HG02884 (cell line): ENCODE results near the gene SERAC1.
"Not testable (repeated sequence)": the region's sequence is repeated elsewhere in the genome, so short reads cannot be mapped to it uniquely, and the experiment has no call there.

Experiments
- ATAC-seq: cut with Tn5 transposase; IDR thresholded peaks from one replicate; pipeline ENCODE4 v1.9.1; 2021; ENCODE audit warnings: mild to moderate bottlenecking, moderate library complexity; ENCODE audit not compliant: unreplicated experiment

Gene SERAC1

DNA sequence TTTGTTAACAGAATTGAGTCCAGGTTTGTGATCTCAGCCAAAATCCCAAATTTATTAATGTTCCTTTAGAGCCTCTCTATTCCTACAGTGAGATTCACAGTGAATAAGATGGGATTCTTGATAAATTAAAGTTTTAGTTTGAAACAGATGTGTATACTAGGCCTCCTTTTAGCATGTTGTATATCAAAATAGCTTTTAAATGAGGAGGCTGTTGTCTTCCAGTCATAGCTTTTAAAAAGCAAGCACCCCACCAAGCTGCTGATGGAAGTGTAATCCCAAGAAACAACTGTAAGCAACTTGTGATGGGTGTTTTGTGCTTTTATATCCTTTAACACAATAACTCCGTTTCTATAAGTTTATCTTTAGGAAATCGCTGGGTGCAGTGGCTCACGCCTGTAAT is 7.0 kb upstream of the SERAC1 start:
- no peak for ATAC-seq

DNA sequence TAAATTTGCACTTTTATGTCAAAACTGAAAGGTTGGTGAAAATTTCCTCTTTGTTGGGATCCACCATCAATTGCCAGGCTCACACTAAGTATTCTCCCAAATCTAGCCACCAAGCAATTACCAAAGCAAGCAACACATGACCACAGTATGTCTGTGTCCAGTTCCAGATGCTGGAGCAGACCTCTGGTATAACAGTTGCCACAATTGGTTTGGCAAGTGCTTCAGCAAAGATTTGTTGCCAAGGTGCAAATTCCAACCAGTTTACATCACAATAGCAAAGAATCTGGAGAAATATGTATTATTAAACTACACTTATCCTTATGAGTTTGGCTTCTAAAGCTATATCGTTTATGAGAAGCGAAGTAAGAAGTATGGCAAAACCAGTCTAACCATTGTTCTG is 6.5 kb upstream of the SERAC1 start:
- no peak for ATAC-seq

DNA sequence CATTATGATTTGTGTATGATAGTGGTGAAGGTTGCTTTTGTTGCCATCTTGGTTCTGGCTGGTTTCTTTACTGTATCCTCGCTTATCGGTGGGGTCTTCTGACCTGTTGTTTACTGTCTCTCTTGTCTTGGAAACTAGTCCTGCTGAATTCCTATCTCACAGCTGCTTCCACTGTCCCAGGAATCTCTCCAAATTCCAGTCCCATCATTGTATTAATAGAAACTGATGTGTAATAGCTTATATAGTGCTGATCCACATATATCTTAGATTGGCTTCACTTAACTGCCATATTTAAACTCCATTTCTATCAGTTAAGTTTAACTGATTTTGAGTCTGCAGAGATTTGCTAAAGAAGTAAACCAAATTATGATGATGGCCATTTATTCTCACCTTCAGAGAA is 6.0 kb upstream of the SERAC1 start:
- no peak for ATAC-seq

GRCh38 chr6:158172001-158172400 is 3.9 kb upstream of the SERAC1 start:
- no peak for ATAC-seq

DNA sequence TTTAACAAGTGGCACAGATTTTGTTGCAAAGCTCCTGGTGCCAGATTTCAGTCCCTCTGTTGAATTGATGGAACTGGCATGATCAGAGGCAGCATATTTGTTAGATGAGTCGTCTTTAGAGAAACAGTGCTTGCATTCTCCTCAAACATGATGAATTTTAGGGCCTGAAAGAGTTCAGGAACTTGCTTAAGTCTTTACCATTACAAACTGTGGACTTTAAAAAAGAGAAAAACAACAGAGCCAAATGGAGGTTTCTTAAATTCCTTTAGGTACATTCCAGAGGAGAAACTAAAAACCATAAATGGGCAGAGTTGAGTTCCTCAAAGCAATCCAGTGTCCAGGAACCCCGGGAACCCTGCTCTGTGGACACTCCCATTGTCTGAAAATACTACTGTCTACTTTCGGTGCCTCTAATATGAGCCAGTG is 2.6 kb upstream of the SERAC1 start:
- ATAC-seq = no peak

DNA sequence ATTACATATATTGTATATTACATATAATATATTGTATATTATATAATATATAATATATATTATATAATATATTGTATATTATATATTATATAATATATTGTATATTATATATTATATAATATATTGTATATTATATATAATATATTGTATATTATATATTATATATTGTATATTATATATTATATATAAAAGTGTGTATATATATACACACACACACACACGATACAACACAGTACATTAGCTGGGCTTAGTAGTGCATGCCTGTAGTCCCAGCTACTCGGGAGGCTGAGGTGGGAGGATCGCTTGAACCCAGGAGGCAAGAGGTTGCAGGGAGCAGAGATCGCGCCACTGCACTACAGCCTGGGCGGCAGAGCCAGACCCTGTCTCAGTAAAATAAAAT is 1.6 kb upstream of the SERAC1 start:
- not testable (repeated sequence) for ATAC-seq

DNA sequence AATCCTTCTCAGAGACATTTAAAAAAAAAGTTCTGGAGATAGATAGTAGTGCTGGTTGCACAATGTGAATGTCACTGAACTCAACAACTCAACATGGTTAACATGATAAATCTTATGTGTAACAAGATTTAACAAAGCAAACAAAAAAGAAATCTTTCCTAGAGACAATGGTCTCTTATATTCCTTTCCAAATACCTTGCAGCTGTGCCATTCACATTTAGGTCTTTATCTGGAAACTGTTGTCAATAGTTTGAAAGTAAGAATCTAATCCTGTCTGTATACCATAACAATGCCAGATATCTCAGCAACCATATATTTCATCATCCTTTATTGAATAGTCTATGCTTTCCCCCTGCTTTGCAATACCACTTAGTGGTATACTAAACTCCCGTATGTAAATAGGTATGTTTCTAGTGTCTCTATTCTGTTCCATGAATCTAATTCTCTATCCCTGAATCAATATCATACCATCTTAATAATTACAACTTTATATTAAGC is 2.1 kb downstream of the SERAC1 start:
- no peak for ATAC-seq

- no peak for ATAC-seq
Observed at GRCh38 chr6:158164579-158165170, 3.4 kb downstream of the SERAC1 start.

DNA sequence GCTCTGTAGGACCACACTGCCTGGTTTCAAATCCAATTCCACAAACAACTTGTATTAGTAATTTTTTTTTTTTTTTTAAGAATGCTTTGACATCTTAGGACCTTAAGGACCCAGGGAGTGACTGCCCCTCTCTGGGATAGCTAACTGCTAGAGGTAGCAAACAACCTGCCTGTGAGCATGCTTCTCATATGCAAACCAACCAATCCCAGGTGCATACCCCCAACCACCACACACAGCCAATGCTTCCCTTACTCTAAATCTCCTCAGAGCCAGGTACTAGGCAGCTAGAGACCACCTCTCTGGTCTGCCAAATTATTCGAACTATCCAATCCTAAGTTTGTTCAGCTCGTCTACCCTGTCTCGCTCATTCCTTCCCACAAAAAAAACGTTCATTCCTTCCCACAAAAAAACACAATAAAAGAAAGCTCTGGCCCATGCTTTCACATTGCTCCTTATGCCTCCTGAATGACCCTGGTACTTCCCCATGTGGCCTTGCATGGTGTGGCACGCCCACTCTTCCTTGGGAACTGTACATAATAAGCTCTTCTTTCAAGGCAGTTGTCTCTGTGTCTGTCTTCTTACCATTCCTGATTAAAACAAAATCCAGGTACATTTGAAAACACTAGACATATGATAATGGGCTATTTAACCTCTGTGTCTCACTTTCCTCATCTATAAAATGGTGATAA is 6.4 kb downstream of the SERAC1 start:
- no peak for ATAC-seq

DNA sequence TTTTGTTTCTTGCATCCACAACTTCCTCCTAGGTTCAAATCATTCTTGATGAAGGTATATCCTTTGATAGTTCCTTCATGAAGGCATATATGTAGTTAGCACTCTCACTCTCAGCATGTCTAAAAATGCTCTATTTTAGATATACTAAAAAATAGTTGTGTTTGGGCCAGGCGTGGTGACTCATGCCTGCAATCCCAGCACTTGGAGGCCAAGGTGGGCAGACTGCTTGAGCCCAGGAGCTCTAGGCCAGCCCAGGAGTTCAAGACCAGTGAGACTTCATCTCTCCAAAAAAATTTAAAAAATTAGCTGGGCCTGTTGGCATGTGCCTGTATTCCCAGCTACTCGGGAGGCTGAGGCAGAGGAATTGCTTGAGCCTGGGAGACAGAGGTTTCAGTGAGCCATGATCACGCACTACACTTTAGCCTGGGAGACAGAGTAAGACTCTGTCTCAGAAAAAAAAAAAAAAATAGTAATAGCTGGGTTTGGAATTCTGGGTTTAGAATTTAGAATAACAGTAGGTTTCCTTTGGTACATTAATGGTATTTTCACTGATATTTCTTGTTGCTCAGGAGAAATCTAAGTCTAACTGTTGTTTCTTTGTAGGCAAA is 7.0 kb downstream of the SERAC1 start:
- ATAC-seq = no peak

DNA sequence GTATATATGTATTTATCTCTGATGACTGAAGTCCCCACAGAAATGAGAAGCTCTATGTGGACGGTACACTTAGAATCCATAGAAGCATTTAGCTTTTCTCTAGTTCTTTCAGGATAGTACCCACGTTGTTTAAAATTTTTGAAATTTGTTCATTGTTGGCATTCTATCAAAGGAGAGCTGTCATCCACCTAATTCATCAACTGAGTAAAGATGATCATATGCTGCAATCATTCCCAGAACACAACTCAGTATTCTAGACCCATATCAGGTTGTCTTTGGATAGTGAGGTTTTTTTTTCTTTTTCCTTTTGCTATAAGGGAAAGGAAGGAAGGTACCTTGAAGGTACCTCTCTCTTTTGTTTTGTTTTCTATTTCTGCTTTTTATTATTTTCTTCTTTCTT is 9.3 kb downstream of the SERAC1 start:
- ATAC-seq = no peak

GRCh38 chr6:158158123-158158522 is 9.9 kb downstream of the SERAC1 start:
- ATAC-seq = no peak

- ATAC-seq = no peak
Observed at GRCh38 chr6:158157064-158157764, 10.8 kb downstream of the SERAC1 start.

- no peak for ATAC-seq
Observed at GRCh38 chr6:158154816-158155215, 13.2 kb downstream of the SERAC1 start.

GRCh38 chr6:158153576-158153975 is 14.5 kb downstream of the SERAC1 start:
- ATAC-seq = no peak

- no peak for ATAC-seq
Observed at GRCh38 chr6:158152659-158153058, 15.4 kb downstream of the SERAC1 start.

GRCh38 chr6:158152025-158152424 is 16.0 kb downstream of the SERAC1 start:
- ATAC-seq = not testable (repeated sequence)

GRCh38 chr6:158150701-158151100 is 17.4 kb downstream of the SERAC1 start:
- no peak for ATAC-seq

DNA sequence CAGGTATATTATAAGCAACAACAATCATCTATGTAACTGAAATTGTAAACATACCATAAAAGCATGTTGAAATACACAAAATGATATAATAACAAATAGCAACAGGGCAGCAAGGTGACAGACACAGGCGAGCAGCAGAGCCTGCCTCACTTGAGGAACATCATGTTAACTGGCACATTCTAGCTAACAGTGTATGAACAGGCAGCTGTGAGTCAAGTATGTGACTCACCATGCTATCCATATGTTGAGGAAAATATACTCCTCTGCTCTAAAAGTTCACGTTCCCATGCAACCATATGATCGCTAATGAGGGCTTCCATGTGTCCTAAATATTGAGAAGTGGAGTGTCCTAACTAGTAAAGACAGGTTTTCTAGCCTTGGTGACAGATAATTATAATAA is 18.4 kb downstream of the SERAC1 start:
- ATAC-seq = no peak

DNA sequence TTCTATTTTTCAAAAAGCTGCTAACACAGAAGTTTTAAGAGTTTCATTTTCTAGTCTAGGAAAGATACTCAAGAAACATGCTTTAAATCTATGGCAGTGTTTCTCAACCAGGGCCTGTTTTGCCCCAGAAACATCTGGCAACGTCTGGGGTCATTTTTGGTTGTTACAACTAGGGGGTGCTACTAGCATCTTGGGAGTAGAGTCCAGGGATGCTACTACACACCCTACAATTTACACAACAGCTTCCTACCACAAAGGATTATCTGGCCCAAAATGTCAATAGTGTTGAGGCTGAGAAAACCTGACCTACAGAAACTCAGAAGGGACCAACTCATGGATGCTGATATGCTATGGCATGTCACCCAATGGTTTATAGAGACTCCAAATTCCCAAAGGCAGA is 24.4 kb downstream of the SERAC1 start:
- ATAC-seq = no peak

- ATAC-seq = no peak
Observed at GRCh38 chr6:158142789-158143188, 25.3 kb downstream of the SERAC1 start.

DNA sequence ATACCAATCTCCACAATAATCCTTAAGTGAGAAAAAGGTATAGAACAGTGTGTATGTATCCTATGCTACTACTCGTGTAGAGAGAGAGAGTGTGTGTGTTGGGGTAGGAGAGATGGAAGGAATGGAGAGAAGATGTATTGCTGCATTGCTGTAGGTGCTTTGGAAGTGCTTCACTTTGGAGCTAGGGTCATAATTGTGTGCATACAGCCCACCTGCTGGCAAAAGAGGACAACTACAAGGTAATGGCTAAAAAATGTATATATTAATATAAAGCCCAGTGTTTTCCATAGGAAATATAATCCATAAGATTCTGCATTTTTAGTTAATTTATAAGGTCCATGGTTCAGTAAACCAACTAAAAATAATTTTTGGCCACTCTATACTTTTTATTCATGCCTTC is 36.1 kb downstream of the SERAC1 start:
- no peak for ATAC-seq
